Mesendoderm (in vitro differentiated cells): ENCODE data around the gene C1orf50.

Experiments used
- DNase-seq: peaks from one replicate; pipeline ENCODE4 v3.0.0; 2013
- H2AK5ac ChIP-seq: 2 replicates; pipeline ENCODE4 v1.6.1; 2013; ENCODE audit warnings: low read length, inconsistent platforms
- H2BK120ac ChIP-seq: 2 replicates; pipeline ENCODE4 v1.6.1; 2013; ENCODE audit warnings: low read depth, mild to moderate bottlenecking, low read length, moderate library complexity, mixed read lengths
- H2BK15ac ChIP-seq: replicated peaks from 2 replicates; pipeline ENCODE4 v1.6.1; 2013; ENCODE audit warnings: low read depth, mild to moderate bottlenecking, moderate library complexity
- H2BK5ac ChIP-seq: 2 replicates; pipeline ENCODE4 v1.6.1; 2013; ENCODE audit warnings: low read length, inconsistent platforms
- H3K18ac ChIP-seq: 2 replicates; pipeline ENCODE4 v1.6.1; 2013; ENCODE audit warnings: mild to moderate bottlenecking, low read length, mixed read lengths
- H3K23ac ChIP-seq: one replicate; pipeline ENCODE4 v1.6.1; 2013; ENCODE audit warnings: low read length
- H3K27ac ChIP-seq: 2 replicates; pipeline ENCODE4 v1.5.1; 2013; ENCODE audit warnings: low read depth, mild to moderate bottlenecking, inconsistent platforms, low read length, moderate library complexity
- H3K27me3 ChIP-seq: 2 replicates; pipeline ENCODE4 v1.6.1; 2013; ENCODE audit warnings: low read length, control low read depth, mild to moderate bottlenecking, inconsistent platforms; ENCODE audit not compliant: insufficient read depth, poor library complexity
- H3K36me3 ChIP-seq: 2 replicates; pipeline ENCODE4 v1.6.1; 2013; ENCODE audit warnings: low read length, inconsistent platforms; ENCODE audit not compliant: control insufficient read depth, insufficient read depth
- H3K4ac ChIP-seq: one replicate; pipeline ENCODE4 v1.6.1; 2013; ENCODE audit warnings: low read depth, mild to moderate bottlenecking, low read length, moderate library complexity
- H3K4me1 ChIP-seq: 2 replicates; pipeline ENCODE4 v1.6.1; 2013; ENCODE audit warnings: low read depth, low read length, inconsistent platforms; ENCODE audit not compliant: control insufficient read depth
- H3K4me2 ChIP-seq: 2 replicates; pipeline ENCODE4 v1.6.1; 2013; ENCODE audit warnings: low read length
- H3K4me3 ChIP-seq: 2 replicates; pipeline ENCODE4 v1.5.1; 2013; ENCODE audit warnings: mild to moderate bottlenecking, low read length
- H3K56ac ChIP-seq: one replicate; pipeline ENCODE4 v1.6.1; 2013; ENCODE audit warnings: low read length
- H3K79me1 ChIP-seq: 2 replicates; pipeline ENCODE4 v1.6.1; 2013; ENCODE audit warnings: low read length, inconsistent platforms
- H3K79me2 ChIP-seq: 2 replicates; pipeline ENCODE4 v1.6.1; 2013; ENCODE audit warnings: mild to moderate bottlenecking, low read length; ENCODE audit not compliant: control insufficient read depth, insufficient read depth
- H3K9ac ChIP-seq: 2 replicates; pipeline ENCODE4 v1.6.1; 2013; ENCODE audit warnings: low read length, inconsistent platforms
- H4K5ac ChIP-seq: one replicate; pipeline ENCODE4 v1.6.1; 2013; ENCODE audit warnings: low read length
- H4K8ac ChIP-seq: one replicate; pipeline ENCODE4 v1.6.1; 2013; ENCODE audit warnings: low read depth, mild to moderate bottlenecking, control low read depth, low read length, moderate library complexity
- WGBS: extraction: QIAGEN DNeasy Blood & Tissue Kit; methylation state at CpG from one replicate; pipeline ENCODE4 v1.1.7; 2013; ENCODE audit warnings: low lambda C conversion rate, missing lambda C conversion rate; ENCODE audit not compliant: insufficient coverage; ENCODE audit errors: extremely low coverage; 5-methylcytosine and 5-hydroxymethylcytosine counted together

The C1orf50 gene

GRCh38 chr1:42765832-42766740 is 963 bp upstream of the C1orf50 start:
- peaks cover 10% of the 10 kb centered on the region for H3K79me1 ChIP-seq
- H2AK5ac ChIP-seq: no peak overlapping the region
- H3K18ac ChIP-seq: peak overlapping the region; percentile 33
- peaks cover 13% of the 10 kb centered on the region for H3K79me2 ChIP-seq
- H3K9ac ChIP-seq: peak overlapping the region; percentile 95
- H4K8ac ChIP-seq: no peak overlapping the region
- DNase-seq: peak; percentile 89
- WGBS: no CpG with 5 or more reads among the region's 44 CpGs
- H3K4me3 ChIP-seq: peak overlapping the region; percentile 90
- peak overlapping the region; percentile 99 for H3K56ac ChIP-seq
- peaks cover 9% of the 10 kb centered on the region for H3K4me1 ChIP-seq
- H3K4ac ChIP-seq: no peak overlapping the region
- no peaks in the 10 kb centered on the region for H3K36me3 ChIP-seq
- H3K4me2 ChIP-seq: peak overlapping the region; percentile 63
- no peak overlapping the region for H3K23ac ChIP-seq
- H4K5ac ChIP-seq: no peak overlapping the region
- H2BK120ac ChIP-seq: no peak overlapping the region
- no peak overlapping the region for H2BK15ac ChIP-seq
- H3K27me3 ChIP-seq: no peaks in the 10 kb centered on the region
- H2BK5ac ChIP-seq: no peak overlapping the region
- H3K27ac ChIP-seq: peak overlapping the region; percentile 46

- H3K4me2 ChIP-seq: peak overlapping the region; percentile 67
- no peak overlapping the region for H3K23ac ChIP-seq
- H3K79me1 ChIP-seq: peaks cover 11% of the 10 kb centered on the region
- H3K36me3 ChIP-seq: no peaks in the 10 kb centered on the region
- DNase-seq: no peak
- no peak overlapping the region for H2BK5ac ChIP-seq
- H3K4me3 ChIP-seq: peak overlapping the region; percentile 76
- H3K9ac ChIP-seq: peak overlapping the region; percentile 93
- H4K5ac ChIP-seq: no peak overlapping the region
- H3K79me2 ChIP-seq: peaks cover 14% of the 10 kb centered on the region
- H3K27me3 ChIP-seq: no peaks in the 10 kb centered on the region
- H2BK120ac ChIP-seq: no peak overlapping the region
- no CpG with 5 or more reads among the region's 23 CpGs for WGBS
- peak overlapping the region; percentile 72 for H3K27ac ChIP-seq
- H4K8ac ChIP-seq: no peak overlapping the region
- H3K4me1 ChIP-seq: peaks cover 9% of the 10 kb centered on the region
- H3K4ac ChIP-seq: no peak overlapping the region
- H3K56ac ChIP-seq: peak overlapping the region; percentile 96
- H2AK5ac ChIP-seq: no peak overlapping the region
- no peak overlapping the region for H2BK15ac ChIP-seq
- peak overlapping the region; percentile 76 for H3K18ac ChIP-seq
These were observed 506 bp downstream of the C1orf50 start for GRCh38 chr1:42767510-42768000.

GRCh38 chr1:42768172-42768571 is 1.1 kb downstream of the C1orf50 start:
- Histone ChIP-seq H4K5ac (no peak overlapping the region), H3K27ac (no peak overlapping the region), H2BK120ac (no peak overlapping the region), H3K18ac (no peak overlapping the region), H3K4me3 (no peak overlapping the region), H2BK15ac (no peak overlapping the region), H2BK5ac (no peak overlapping the region), H3K79me2 (peaks cover 14% of the 10 kb centered on the region), H3K4me1 (peaks cover 9% of the 10 kb centered on the region), H3K23ac (no peak overlapping the region), H3K56ac (no peak overlapping the region), H4K8ac (no peak overlapping the region), H3K9ac (peak overlapping the region; percentile 93), H3K27me3 (no peaks in the 10 kb centered on the region), H3K36me3 (no peaks in the 10 kb centered on the region), H3K79me1 (peaks cover 13% of the 10 kb centered on the region), H3K4me2 (no peak overlapping the region), H3K4ac (no peak overlapping the region), H2AK5ac (no peak overlapping the region)
- no peak for DNase-seq
- WGBS: no CpG with 5 or more reads among the region's 2 CpGs

- Histone ChIP-seq H2BK5ac (no peak overlapping the region), H3K4me1 (peaks cover 4% of the 10 kb centered on the region), H3K4me2 (no peak overlapping the region), H3K4ac (no peak overlapping the region), H2BK120ac (no peak overlapping the region), H3K9ac (no peak overlapping the region), H2BK15ac (no peak overlapping the region), H3K27ac (no peak overlapping the region), H3K79me2 (peaks cover 9% of the 10 kb centered on the region), H3K79me1 (peaks cover 11% of the 10 kb centered on the region), H3K56ac (no peak overlapping the region), H3K36me3 (no peaks in the 10 kb centered on the region), H2AK5ac (no peak overlapping the region), H3K23ac (no peak overlapping the region), H3K18ac (no peak overlapping the region), H4K5ac (no peak overlapping the region), H4K8ac (no peak overlapping the region), H3K4me3 (no peak overlapping the region), H3K27me3 (no peaks in the 10 kb centered on the region)
- WGBS: no CpG with 5 or more reads among the region's 3 CpGs
- no peak for DNase-seq
These were observed 2.8 kb downstream of the C1orf50 start for GRCh38 chr1:42769811-42770210.

- peaks cover 5% of the 10 kb centered on the region for H3K79me1 ChIP-seq
- no peak overlapping the region for H3K27ac ChIP-seq
- H3K4me3 ChIP-seq: no peak overlapping the region
- no peaks in the 10 kb centered on the region for H3K27me3 ChIP-seq
- H3K56ac ChIP-seq: no peak overlapping the region
- no peak overlapping the region for H4K5ac ChIP-seq
- no CpG with 5 or more reads among the region's 2 CpGs for WGBS
- no peak overlapping the region for H3K18ac ChIP-seq
- peaks cover 6% of the 10 kb centered on the region for H3K36me3 ChIP-seq
- no peaks in the 10 kb centered on the region for H3K4me1 ChIP-seq
- no peak overlapping the region for H2BK5ac ChIP-seq
- H2BK120ac ChIP-seq: no peak overlapping the region
- no peak overlapping the region for H2AK5ac ChIP-seq
- no peak overlapping the region for H3K23ac ChIP-seq
- no peak overlapping the region for H3K4me2 ChIP-seq
- H2BK15ac ChIP-seq: no peak overlapping the region
- H3K4ac ChIP-seq: no peak overlapping the region
- no peak overlapping the region for H3K9ac ChIP-seq
- H4K8ac ChIP-seq: no peak overlapping the region
- H3K79me2 ChIP-seq: peaks cover 1% of the 10 kb centered on the region
- no peak for DNase-seq
These were observed 6.4 kb downstream of the C1orf50 start for GRCh38 chr1:42773420-42773819.
